EH (cell line): ENCODE data around the gene MED16.

Experiments used
- DNase-seq: peaks from one replicate; pipeline ENCODE4 v3.0.0-alpha.2; 2015; ENCODE audit warnings: low read depth

MED16 gene

GRCh38 chr19:892894-893689 is at the start of gene MED16, which contains the start of gene RNU6-9:
TSS of gene MED16 (minus strand) at chr19:893187. CDS start at chr19:891131, 2,056 bp downstream.
TSS of gene RNU6-9 (plus strand) at chr19:893484.
- DNase-seq: peak; percentile 94

GRCh38 chr19:942133-942645 is 49.2 kb upstream of the MED16 start:
- no peak for DNase-seq

- DNase-seq: no peak
Measured at GRCh38 chr19:941292-942132, 48.5 kb upstream of the MED16 start.

- DNase-seq: no peak
Measured at GRCh38 chr19:940591-941291, 47.8 kb upstream of the MED16 start.

GRCh38 chr19:939922-940321 is 46.9 kb upstream of the MED16 start:
- no peak for DNase-seq

- no peak for DNase-seq
Measured at GRCh38 chr19:939439-939838, 46.5 kb upstream of the MED16 start.

- DNase-seq: no peak
Measured at GRCh38 chr19:938233-938923, 45.4 kb upstream of the MED16 start.

GRCh38 chr19:937259-937694 is 44.3 kb upstream of the MED16 start:
- DNase-seq: no peak

- DNase-seq: no peak
Measured at GRCh38 chr19:936175-936546, 43.2 kb upstream of the MED16 start.

- DNase-seq: peak; percentile 67
Measured at GRCh38 chr19:934865-935479, 42.0 kb upstream of the MED16 start.

- no peak for DNase-seq
Measured at GRCh38 chr19:934197-934840, 41.3 kb upstream of the MED16 start.

- no peak for DNase-seq
Measured at GRCh38 chr19:933553-933882, 40.5 kb upstream of the MED16 start.

GRCh38 chr19:932648-933552 is 39.9 kb upstream of the MED16 start:
- DNase-seq: peak; percentile 97

GRCh38 chr19:931860-932647 is 39.1 kb upstream of the MED16 start:
- no peak for DNase-seq

GRCh38 chr19:929891-930258 is 36.9 kb upstream of the MED16 start:
- DNase-seq: no peak

GRCh38 chr19:929203-929890 is 36.4 kb upstream of the MED16 start:
- no peak for DNase-seq

- no peak for DNase-seq
Measured at GRCh38 chr19:928471-929202, 35.6 kb upstream of the MED16 start.
